Glomerular endothelial cell (primary cell): ENCODE data around the gene MRPS21. TPM values are rescaled to one million over a fixed set of nuclear protein-coding genes. Genes with fewer than 3 reads are reported as not detected.
A peak's percentile ranks its signal among the peaks of the same experiment; 100 is the strongest.
"Not testable (repeated sequence)": the region's sequence is repeated elsewhere in the genome, so short reads cannot be mapped to it uniquely, and the experiment has no call there.

ENCODE experiments used
- DNase-seq: peaks from one replicate; pipeline ENCODE4 v3.0.0-alpha.2; 2011; ENCODE audit warnings: low read depth, low spot score; ENCODE audit errors: extremely low read depth
- total RNA-seq: library from RNA; depleted of rRNA; stranded (reverse); fragments of >200 nt; gene quantifications from 2 replicates; pipeline ENCODE4 v1.2.3, GENCODE V29; 2015

The MRPS21 gene
- total RNA-seq, 1 donor from 2014 or later, result 48.4 TPM

- DNase-seq, result no peak
Measured at GRCh38 chr1:150281221-150281757, 12.4 kb upstream of the MRPS21 start.

DNA sequence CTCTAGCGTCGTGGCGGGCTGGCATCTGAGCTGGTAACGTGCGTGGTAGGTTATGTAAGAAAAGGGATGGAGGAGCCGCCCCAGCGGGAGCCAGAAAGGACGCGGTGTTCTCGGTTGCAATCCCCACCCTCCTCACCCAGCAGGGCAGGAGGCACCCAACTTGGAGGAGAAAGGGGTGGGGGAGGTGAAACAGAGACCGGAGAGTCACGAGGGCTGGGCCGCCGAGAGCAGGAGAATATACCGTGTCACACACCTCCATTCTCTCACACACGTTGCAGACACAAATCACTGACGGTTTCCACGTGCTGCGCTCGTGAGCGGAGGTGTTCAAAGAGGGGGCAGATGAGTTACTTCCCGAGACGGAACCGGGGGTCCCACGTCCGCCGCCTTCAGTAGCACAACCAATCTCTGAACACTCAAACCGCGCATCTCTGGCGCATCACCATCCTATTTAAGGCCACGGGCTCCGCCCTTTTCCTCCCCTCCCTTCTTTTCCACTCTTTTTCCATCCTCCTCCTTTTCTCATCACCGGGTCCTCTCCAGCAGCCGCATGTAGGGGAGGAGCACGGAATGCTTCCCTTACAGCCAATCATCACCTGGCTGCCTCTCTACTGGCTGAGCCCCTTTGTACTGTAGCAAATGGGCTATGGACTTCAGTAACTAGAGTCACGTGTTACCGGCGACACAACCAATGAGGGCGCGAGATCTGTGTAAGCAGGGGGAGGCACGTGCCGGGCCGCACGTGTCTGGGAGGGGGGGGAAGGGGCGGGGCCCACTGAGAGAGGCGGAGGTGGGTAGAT lies 11.7 kb upstream of the MRPS21 start, which contains the start of gene CIART:
CIART (plus strand) TSS at position 797 of the 800 bp plus-strand sequence. CDS start 714 bp downstream, outside the sequence.
- DNase-seq, result peak; percentile 78

DNA sequence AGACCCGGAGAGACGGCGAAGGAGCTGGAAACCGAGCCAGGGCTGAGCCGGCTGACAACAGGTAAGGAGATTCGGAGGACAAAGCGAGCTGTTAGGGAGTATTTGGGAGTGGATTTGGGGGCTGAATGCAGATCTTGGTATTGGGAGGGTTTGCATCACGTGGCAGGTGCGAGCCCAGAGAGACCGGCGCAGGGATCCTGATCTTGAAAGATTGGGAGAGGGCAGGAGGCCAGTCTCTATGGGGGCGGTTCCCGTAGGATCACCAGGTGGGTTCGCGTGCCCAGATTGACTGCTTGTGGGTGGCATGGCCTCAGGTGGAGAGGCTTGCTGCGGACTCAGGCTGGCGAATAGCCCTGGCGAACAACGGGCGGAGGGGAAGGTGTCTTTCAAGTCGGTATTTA lies 11.1 kb upstream of the MRPS21 start:
- DNase-seq, result no peak

GRCh38 chr1:150283260-150283659 lies 10.4 kb upstream of the MRPS21 start:
- DNase-seq, result no peak

GRCh38 chr1:150288382-150288781 lies 5.3 kb upstream of the MRPS21 start:
- DNase-seq, result no peak

DNA sequence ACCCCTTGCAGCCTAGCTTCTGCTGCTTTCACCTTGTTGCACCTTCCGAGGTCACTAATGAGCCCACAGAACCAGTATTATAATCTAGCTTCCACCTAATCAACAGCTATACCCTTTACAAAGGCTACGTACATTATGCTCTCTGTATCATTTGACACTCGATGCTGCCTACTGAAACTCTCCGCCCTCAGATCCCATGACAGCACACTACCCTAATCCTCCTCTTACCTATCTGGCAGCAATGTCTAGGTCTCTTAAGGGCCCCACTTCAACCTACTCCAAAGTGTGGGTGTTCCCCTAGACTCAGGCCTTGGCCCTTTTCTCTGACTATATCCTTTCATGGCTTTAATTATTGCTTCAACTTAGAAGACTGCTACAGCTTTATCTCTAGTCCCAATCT lies 4.8 kb upstream of the MRPS21 start:
- DNase-seq, result no peak

DNA sequence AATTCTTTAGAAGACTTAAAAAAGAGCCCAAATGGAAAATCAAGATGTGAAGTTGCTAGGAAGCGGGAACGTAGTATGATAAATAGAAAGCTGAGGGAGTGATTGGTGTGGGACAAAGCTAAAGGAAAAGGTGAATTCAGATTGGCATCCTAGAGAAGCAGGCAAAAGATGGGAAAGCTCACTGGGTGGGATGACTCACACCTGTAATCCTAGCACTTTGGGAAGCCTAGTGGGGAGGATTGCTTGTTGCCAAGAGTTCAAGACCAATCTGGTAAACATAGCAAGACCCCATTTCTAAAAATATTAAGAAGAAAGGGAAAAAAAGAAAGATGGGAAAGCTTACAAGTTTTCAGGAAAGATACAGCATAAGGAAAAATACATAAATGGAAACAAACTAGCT lies 1.8 kb downstream of the MRPS21 start:
- DNase-seq, result no peak

DNA sequence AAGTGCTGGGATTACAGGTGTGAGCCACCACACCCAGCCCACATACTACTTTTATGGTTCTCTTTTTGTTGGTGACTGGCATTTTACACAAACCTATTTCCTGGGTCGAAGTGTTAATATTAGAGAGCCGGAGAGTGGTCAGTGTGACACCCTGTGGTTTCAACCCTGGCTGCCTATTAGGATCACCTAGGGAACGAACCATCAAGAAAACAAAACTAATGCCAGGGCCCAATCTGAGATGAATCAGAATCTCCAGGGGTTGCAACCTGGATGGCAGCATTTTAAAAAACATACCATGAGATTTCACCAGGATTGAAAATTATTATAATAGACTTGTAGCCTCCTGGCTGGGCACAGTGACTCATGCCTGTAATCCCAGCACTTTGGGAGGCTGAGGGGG lies 6.1 kb downstream of the MRPS21 start:
- no peak for DNase-seq

DNA sequence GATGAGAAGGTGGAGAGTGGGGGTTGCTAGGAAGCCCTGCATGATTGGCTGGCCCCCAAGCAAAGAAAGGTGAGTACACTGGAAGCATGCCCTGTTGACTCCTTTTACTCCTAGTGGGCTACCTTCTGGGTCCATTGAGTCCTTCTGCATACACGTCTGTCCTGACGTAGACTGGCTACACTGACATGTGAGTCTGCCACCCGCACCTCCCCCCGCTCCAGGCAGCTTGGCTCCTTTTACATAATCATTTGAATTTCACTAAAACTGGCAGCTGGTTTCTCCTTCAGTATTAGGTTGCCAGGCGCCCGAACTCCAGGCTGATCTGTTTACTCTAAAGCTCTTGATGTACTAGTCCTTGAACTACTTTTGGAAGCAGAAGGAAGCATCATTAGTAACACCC lies 8.7 kb downstream of the MRPS21 start:
- no peak for DNase-seq

GRCh38 chr1:150302902-150303301 lies 9.2 kb downstream of the MRPS21 start:
- DNase-seq, result no peak

- not testable (repeated sequence) for DNase-seq
Measured at GRCh38 chr1:150308585-150308984, 14.9 kb downstream of the MRPS21 start.

GRCh38 chr1:150309758-150310508 lies 16.3 kb downstream of the MRPS21 start:
- no peak for DNase-seq

- no peak for DNase-seq
Measured at GRCh38 chr1:150311762-150312161, 18.1 kb downstream of the MRPS21 start.

- not testable (repeated sequence) for DNase-seq
Measured at GRCh38 chr1:150314691-150315090, 21.0 kb downstream of the MRPS21 start.

- no peak for DNase-seq
Measured at GRCh38 chr1:150320667-150320978, 27.0 kb downstream of the MRPS21 start.

GRCh38 chr1:150321826-150322166 lies 28.1 kb downstream of the MRPS21 start:
- DNase-seq, result no peak

- no peak for DNase-seq
Measured at GRCh38 chr1:150322310-150322709, 28.6 kb downstream of the MRPS21 start.

- no peak for DNase-seq
Measured at GRCh38 chr1:150332651-150333290, 39.1 kb downstream of the MRPS21 start.

GRCh38 chr1:150346316-150346715 lies 52.7 kb downstream of the MRPS21 start:
- no peak for DNase-seq

GRCh38 chr1:150352866-150353265 lies 59.2 kb downstream of the MRPS21 start:
- no peak for DNase-seq
